Breast epithelium (tissue), 4 donors: Measurements from ENCODE around the gene BCAS3. TPM values are rescaled to one million over a fixed set of nuclear protein-coding genes. Genes with fewer than 3 reads are reported as not detected.

Experiments
- DNase-seq, 2 donors: peaks; one replicate each; pipeline ENCODE4 v3.0.0-alpha.2; 2019; ENCODE audit warnings: low spot score in 2 of 2
- H3K27ac ChIP-seq, 2 donors: fragments of 200-600 bp; sonication (generic) in 1 of 2; one replicate each; pipeline ENCODE4 v1.5.1; 2016 to 2019; ENCODE audit warnings: mild to moderate bottlenecking in 1 of 2
- H3K27me3 ChIP-seq, 2 donors: fragments of 200-600 bp; sonication (generic) in 1 of 2; one replicate each; pipeline versions ENCODE4 v1.5.1 to v1.6.0; 2017 to 2019; ENCODE audit warnings: control low read depth in 1 of 2, mild to moderate bottlenecking in 1 of 2
- H3K36me3 ChIP-seq: fragments of 200-600 bp; one replicate; pipeline ENCODE4 v1.5.1; 2019
- H3K4me1 ChIP-seq, 2 donors: fragments of 200-600 bp; sonication (generic); one replicate each; pipeline ENCODE4 v1.5.1; 2016 to 2019; ENCODE audit warnings: control low read depth in 1 of 2
- H3K4me3 ChIP-seq, 3 donors: fragments of 200-600 bp; sonication (generic); 1 replicate in 2 of 3; 2 replicates in 1 of 3; pipeline ENCODE4 v1.5.1; 2016 to 2019; ENCODE audit warnings: mild to moderate bottlenecking in 3 of 3, moderate library complexity in 2 of 3
- H3K9me3 ChIP-seq, 2 donors: fragments of 200-600 bp; sonication (generic) in 1 of 2; one replicate each; pipeline ENCODE4 v1.5.1; 2016 to 2019; ENCODE audit warnings: control low read depth in 1 of 2
- CTCF ChIP-seq, 3 donors: fragments of 450-650 bp; IDR thresholded peaks; one replicate each; pipeline ENCODE4 v1.5.1; 2016 to 2017; ENCODE audit warnings: antibody characterized with exemption in 3 of 3, mild to moderate bottlenecking in 3 of 3, moderate library complexity in 3 of 3
- POLR2A ChIP-seq: fragments of 450-650 bp; IDR thresholded peaks from one replicate; pipeline ENCODE4 v1.6.1; 2016; ENCODE audit warnings: antibody characterized with exemption, mild to moderate bottlenecking, moderate library complexity
- POLR2AphosphoS5 ChIP-seq, 3 donors: sonication (generic); formaldehyde crosslinking; IDR thresholded peaks; one replicate each; pipeline ENCODE4 v1.6.1; 2017; ENCODE audit warnings: antibody characterized with exemption in 3 of 3
- intact Hi-C: fragments of 100-400 bp; cut with DNase I; formaldehyde crosslinking; loops from one replicate; pipeline ENCODE4 v1.15.1; 2023; ENCODE audit warnings: low total_unique reads
- total RNA-seq, 3 donors: library from RNA; depleted of rRNA; stranded (reverse); fragments of >200 nt; gene quantifications; one replicate each; pipeline ENCODE4 v1.1.0, GENCODE V29; 2016

Gene BCAS3
- total RNA-seq, 3 donors from 2014 or later, result 30.8 to 47.9 (median 31.2) TPM

GRCh38 chr17:61161615-61162134 is 484.0 kb downstream of the BCAS3 start:
- Histone ChIP-seq H3K27me3 (no peaks in the 10 kb centered on the region), H3K4me1 (no peaks in the 10 kb centered on the region), H3K9me3 (no peaks in the 10 kb centered on the region), H3K36me3 (no peaks in the 10 kb centered on the region), H3K4me3 (no peak overlapping the region), H3K27ac (no peak overlapping the region)
- DNase-seq, result no peak
- no peak for TF ChIP-seq POLR2A
- intact Hi-C loops, result no loop called here

GRCh38 chr17:61164517-61164916 is 486.9 kb downstream of the BCAS3 start:
- Histone ChIP-seq H3K27me3 (no peaks in the 10 kb centered on the region), H3K4me3 (no peak overlapping the region), H3K36me3 (no peaks in the 10 kb centered on the region), H3K27ac (no peak overlapping the region), H3K4me1 (no peaks in the 10 kb centered on the region), H3K9me3 (no peaks in the 10 kb centered on the region)
- no peak for TF ChIP-seq POLR2A
- no peak for TF ChIP-seq POLR2AphosphoS5 (IDR thresholded peaks at IDR 0.05)
- TF ChIP-seq CTCF (IDR thresholded peaks at IDR 0.05), result no peak
- DNase-seq, result no peak
- intact Hi-C loops, result no loop called here

GRCh38 chr17:61167075-61167474 is 489.4 kb downstream of the BCAS3 start:
- no peak for DNase-seq
- no peaks in the 10 kb centered on the region for H3K27me3 ChIP-seq
- intact Hi-C loops, result no loop called here
- no peaks in the 10 kb centered on the region for H3K36me3 ChIP-seq
- no peak overlapping the region for H3K4me3 ChIP-seq
- H3K4me1 ChIP-seq, result no peaks in the 10 kb centered on the region
- H3K27ac ChIP-seq, result no peak overlapping the region
- TF ChIP-seq POLR2A (no peak), POLR2AphosphoS5 (IDR thresholded peaks at IDR 0.05) (no peak), CTCF (IDR thresholded peaks at IDR 0.05) (no peak)
- no peaks in the 10 kb centered on the region for H3K9me3 ChIP-seq

- no peaks in the 10 kb centered on the region for H3K9me3 ChIP-seq
- no peaks in the 10 kb centered on the region for H3K36me3 ChIP-seq
- H3K4me3 ChIP-seq, result no peak overlapping the region
- TF ChIP-seq CTCF (IDR thresholded peaks at IDR 0.05) (no peak), POLR2A (no peak), POLR2AphosphoS5 (IDR thresholded peaks at IDR 0.05) (no peak)
- DNase-seq, result no peak
- H3K27ac ChIP-seq, result no peak overlapping the region
- H3K27me3 ChIP-seq, result no peaks in the 10 kb centered on the region
- H3K4me1 ChIP-seq, result no peaks in the 10 kb centered on the region
- intact Hi-C loops, result no loop called here
Observed at GRCh38 chr17:61168506-61168905, 490.9 kb downstream of the BCAS3 start.

- Histone ChIP-seq H3K4me3 (no peak overlapping the region), H3K27me3 (no peaks in the 10 kb centered on the region), H3K9me3 (no peaks in the 10 kb centered on the region), H3K4me1 (peaks cover 0 to 2% of the 10 kb centered on the region in 2 donors), H3K27ac (no peak overlapping the region), H3K36me3 (no peaks in the 10 kb centered on the region)
- intact Hi-C loops, result no loop called here
- no peak for DNase-seq
- TF ChIP-seq CTCF (IDR thresholded peaks at IDR 0.05), result no peak
- no peak for TF ChIP-seq POLR2A
- TF ChIP-seq POLR2AphosphoS5 (IDR thresholded peaks at IDR 0.05), result no peak
Observed at GRCh38 chr17:61174310-61174709, 496.7 kb downstream of the BCAS3 start.
